HG03095 (cell line): ENCODE results near the gene KCTD11.

Source experiments
- ATAC-seq: cut with Tn5 transposase; IDR thresholded peaks from one replicate; pipeline ENCODE4 v1.9.1; 2021; ENCODE audit warnings: moderate library complexity; ENCODE audit not compliant: unreplicated experiment

KCTD11 gene

GRCh38 chr17:7403043-7403726 is 51.2 kb downstream of the KCTD11 start:
- ATAC-seq = no peak

- ATAC-seq = no peak
Measured at GRCh38 chr17:7403727-7403976, 51.7 kb downstream of the KCTD11 start.

GRCh38 chr17:7403977-7404736 is 52.2 kb downstream of the KCTD11 start, which contains the start of gene TMEM256:
TMEM256 (minus strand) TSS chr17:7404097; CDS start chr17:7404084, 13 bp downstream.
- ATAC-seq = peak; percentile 84
